Endothelial cell of umbilical vein (primary cell): ENCODE results near the gene TOP3A.

Experiments used
- CTCF ChIP-seq, 2 donors: IDR thresholded peaks; 1 replicate in 1 of 2; 2 replicates in 1 of 2; pipeline ENCODE4 v1.5.1; 2011; ENCODE audit warnings: low read length in 2 of 2, mild to moderate bottlenecking in 2 of 2, moderate library complexity in 2 of 2, control low read depth in 1 of 2, inconsistent platforms in 1 of 2, low read depth in 1 of 2; ENCODE audit not compliant: insufficient read depth in 1 of 2; ENCODE audit errors: extremely low read depth in 1 of 2
- EZH2 ChIP-seq: IDR thresholded peaks from 2 replicates; pipeline ENCODE4 v1.6.1; 2012; ENCODE audit warnings: borderline replicate concordance, low read depth, mild to moderate bottlenecking, moderate library complexity, low read length, inconsistent platforms; ENCODE audit not compliant: severe bottlenecking
- GATA2 ChIP-seq: IDR thresholded peaks from 2 replicates; pipeline ENCODE4 v1.7.0; 2011; ENCODE audit warnings: low read depth, mild to moderate bottlenecking, moderate library complexity, mixed read lengths, low read length; ENCODE audit not compliant: insufficient read length, insufficient read depth
- JUN ChIP-seq: IDR thresholded peaks from 2 replicates; pipeline ENCODE4 v1.6.1; 2011; ENCODE audit warnings: borderline replicate concordance, low read depth; ENCODE audit not compliant: insufficient read length, insufficient read depth
- MYC ChIP-seq: IDR thresholded peaks from one replicate; pipeline ENCODE4 v1.6.1; 2011; ENCODE audit warnings: mild to moderate bottlenecking, low read depth, low read length
- POLR2A ChIP-seq: IDR thresholded peaks from 2 replicates; pipeline ENCODE4 v1.6.1; 2012; ENCODE audit warnings: low read depth, mild to moderate bottlenecking, control low read depth, low read length
- POLR2AphosphoS5 ChIP-seq: IDR thresholded peaks from 2 replicates; pipeline ENCODE4 v1.6.1; 2012; ENCODE audit warnings: low read depth, mild to moderate bottlenecking, control low read depth, low read length, moderate library complexity; ENCODE audit not compliant: insufficient read depth
- TF ChIP-seq, protein P1 (sequence below): IDR thresholded peaks from 2 replicates; pipeline ENCODE4 v1.6.1; 2011; ENCODE audit not compliant: insufficient read depth, insufficient read length

DNA sequence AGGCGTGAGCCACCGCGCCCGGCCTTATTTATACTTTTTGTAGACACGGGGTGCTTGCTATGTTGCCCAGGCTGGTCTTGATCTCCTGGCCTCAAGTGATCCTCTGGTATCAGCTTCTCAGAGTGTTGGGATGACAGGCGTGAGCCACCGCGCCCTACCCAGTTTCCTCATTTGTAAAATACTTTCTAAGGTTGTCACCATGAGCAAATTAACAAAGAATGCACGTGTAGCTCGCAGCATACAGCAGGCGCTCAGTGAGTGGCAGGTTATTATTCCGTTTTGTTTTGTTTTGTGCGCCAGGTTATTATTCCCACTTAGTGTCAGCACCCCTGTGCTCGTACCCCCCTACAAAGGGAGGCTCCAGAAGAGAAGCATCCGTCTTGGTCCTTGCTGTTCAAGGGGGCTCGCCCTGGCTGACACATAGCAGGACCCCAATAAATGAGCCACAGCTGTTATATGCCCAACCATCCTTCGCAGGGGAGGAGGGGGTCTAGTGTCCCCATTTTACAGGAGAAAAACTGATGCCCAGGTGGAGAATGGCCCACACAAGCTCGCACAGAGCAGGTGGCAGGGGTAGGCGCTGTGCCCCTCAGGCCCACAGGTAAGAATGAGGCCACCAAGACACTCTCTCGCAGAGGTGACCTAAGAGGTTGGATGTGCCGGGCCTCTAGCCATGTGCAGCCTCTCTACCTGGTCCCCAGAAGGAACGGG is 55.0 kb downstream of the TOP3A start:
- TF ChIP-seq CTCF (IDR thresholded peaks at IDR 0.05; ENCODE audit: extremely low read depth in 1 of 2, insufficient read depth in 1 of 2, low read depth in 1 of 2, low read length in 2 of 2): no peak
- no peak for TF ChIP-seq POLR2A
- TF ChIP-seq EZH2: no peak
- no peak for TF ChIP-seq POLR2AphosphoS5
- TF ChIP-seq, protein P1, sequence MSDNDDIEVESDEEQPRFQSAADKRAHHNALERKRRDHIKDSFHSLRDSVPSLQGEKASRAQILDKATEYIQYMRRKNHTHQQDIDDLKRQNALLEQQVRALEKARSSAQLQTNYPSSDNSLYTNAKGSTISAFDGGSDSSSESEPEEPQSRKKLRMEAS: no peak
- TF ChIP-seq MYC: no peak
- TF ChIP-seq JUN: no peak
- TF ChIP-seq GATA2: no peak
